NCI-H146 treated with DMSO at 0.1 percent for 48 hours (cell line): Measurements from ENCODE around the gene PWWP2A.
"Not testable (repeated sequence)": the region's sequence is repeated elsewhere in the genome, so short reads cannot be mapped to it uniquely, and the experiment has no call there.

ENCODE experiments used
- DNase-seq: peaks from one replicate; lab custom pipeline; 2025; ENCODE audit not compliant: unreplicated experiment; lab: John Stamatoyannopoulos, UW

PWWP2A gene

GRCh38 chr5:160081495-160081894 lies 37.8 kb downstream of the PWWP2A start:
- DNase-seq: no peak

DNA sequence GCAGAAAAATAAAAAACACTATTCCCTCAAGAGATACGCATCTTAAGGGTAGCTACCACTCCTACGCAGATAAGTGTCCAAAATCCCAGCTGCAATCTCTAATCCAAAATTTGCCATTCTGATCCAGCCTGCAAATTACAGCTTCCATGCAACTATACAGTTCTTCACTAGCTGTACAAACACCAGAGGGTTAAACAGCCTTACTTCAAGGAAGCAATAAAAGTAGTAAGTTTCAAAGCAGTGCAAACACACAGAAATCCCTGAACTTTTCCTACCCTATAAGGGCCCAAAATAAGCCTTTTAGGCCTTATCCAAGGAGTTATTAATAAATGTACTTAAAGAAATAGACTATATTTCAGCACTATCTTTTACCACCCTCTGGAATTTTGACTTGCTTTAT lies 39.5 kb downstream of the PWWP2A start:
- DNase-seq: no peak

GRCh38 chr5:160076997-160077396 lies 42.3 kb downstream of the PWWP2A start:
- DNase-seq: no peak

GRCh38 chr5:160075073-160075472 lies 44.2 kb downstream of the PWWP2A start:
- no peak for DNase-seq

DNA sequence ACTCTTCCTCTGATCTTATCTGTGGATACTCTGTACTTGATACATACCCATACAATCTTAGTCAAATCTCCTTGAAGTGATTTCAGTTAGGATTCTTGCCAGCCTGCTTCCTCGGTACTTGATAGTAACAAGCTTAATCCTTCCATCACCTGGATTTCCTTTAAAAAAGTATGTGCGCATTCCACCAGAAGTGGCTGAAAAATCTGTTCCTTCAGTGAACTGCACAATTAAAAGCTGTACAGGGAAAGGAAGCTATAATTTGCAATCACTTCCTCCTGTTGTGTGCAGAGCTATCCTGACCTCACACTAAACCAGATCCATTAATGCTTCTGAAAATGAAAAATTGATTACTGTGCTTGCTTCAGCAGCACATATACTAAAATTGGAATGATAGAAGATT lies 47.3 kb downstream of the PWWP2A start:
- DNase-seq: no peak

- DNase-seq: no peak
Measured at GRCh38 chr5:160071516-160071915, 47.7 kb downstream of the PWWP2A start.

GRCh38 chr5:160069120-160069519 lies 50.1 kb downstream of the PWWP2A start:
- DNase-seq: not testable (repeated sequence)

GRCh38 chr5:160064995-160065614 lies 54.1 kb downstream of the PWWP2A start:
- DNase-seq: no peak

GRCh38 chr5:160064417-160064810 lies 54.8 kb downstream of the PWWP2A start:
- no peak for DNase-seq

GRCh38 chr5:160061770-160062169 lies 57.5 kb downstream of the PWWP2A start:
- no peak for DNase-seq

GRCh38 chr5:160060001-160060400 lies 59.2 kb downstream of the PWWP2A start:
- DNase-seq: no peak

DNA sequence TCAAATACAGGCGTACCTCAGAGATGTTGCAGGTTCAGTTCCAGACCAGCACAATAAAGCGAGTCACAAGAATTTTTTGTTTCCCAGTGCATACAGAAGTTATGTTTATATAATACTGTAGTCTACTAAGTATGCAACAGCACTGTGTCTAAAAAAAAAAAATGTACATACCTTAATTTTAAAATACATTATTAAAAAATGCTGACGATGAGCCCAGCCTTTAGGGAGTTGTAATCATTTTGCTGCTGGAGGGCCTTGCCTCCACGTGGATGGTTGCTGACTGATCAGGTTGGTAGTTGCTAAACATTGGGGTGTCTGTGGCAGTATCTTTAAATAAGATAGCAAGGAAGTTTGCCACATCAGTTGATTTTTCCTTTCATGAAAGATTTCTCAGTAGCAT lies 62.0 kb downstream of the PWWP2A start:
- DNase-seq: no peak

- DNase-seq: no peak
Measured at GRCh38 chr5:160054831-160055230, 64.4 kb downstream of the PWWP2A start.

GRCh38 chr5:160054047-160054446 lies 65.2 kb downstream of the PWWP2A start:
- DNase-seq: no peak

DNA sequence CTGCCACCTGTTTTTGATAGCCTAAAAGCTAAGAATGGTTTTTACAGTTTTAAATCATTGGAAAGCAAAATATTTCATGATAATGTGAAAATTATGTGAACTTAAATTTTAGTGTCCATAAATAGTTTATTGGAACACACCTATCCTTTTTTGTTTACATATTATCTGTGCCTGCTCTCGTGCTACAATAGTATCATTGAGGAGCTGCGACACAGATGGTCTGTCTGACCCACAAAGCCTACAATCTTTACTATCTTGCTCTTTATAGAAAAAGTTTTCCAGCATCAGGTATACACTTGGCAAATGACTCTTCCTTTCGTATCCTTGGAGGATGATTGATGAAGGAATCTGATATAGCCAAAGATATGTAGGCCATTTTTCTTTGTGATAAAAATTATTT lies 70.2 kb downstream of the PWWP2A start:
- DNase-seq: no peak

DNA sequence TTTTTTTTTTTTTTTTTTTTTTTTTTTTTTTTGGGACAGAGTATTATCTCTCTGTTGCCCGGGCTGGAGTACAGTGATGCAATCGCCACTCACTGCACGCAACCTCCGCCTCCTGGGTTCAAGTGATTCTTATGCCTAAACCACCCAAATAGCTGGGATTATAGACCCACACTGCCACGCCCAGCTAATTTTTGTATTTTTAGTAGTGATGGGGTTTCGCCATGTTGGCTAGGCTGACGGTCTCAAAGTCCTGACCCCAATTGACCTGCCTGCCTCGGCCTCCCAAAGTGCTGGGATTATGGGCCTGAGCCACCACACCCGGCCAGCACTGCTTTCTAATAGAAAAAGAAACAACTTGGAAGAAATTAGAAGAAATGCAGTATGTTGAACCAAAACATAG lies 71.1 kb downstream of the PWWP2A start:
- DNase-seq: no peak

DNA sequence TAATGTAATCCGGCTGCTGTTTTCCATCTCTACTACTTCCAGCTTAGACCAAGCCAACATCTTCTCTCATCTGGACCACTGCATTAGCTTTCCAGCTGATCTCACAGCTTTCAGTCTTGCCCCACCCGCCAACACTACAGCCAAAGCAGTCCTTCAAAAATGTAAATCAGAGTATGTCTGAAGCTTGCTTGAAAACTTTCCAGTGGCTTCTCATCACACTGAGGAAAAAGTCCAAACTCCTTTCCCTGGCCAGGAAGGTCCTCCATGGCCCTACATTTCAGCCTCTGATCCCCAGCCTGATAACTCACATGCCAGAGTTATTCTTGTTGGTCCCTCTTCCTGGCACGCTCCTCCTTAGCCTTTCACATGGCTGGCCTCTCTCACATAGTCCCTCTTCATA lies 71.8 kb downstream of the PWWP2A start:
- DNase-seq: no peak

DNA sequence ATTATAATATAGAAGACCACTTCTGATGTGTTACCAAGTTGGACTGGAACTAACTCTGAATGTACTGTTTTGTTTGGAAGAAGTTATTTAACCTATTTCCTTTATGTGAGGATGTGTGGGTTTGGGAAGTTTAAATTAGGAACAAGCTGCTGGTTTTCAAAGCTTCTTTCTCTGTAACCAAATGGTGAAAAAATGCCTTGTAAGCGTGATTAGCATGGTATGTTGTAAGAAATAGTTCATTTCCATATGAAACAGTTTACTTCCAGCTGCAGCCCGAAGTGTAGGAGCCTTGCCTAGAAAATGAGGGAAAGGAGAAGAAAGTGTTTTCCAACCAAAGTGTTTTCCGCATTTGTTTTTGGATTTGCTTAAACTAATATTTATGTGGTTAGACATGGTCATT lies 74.3 kb downstream of the PWWP2A start:
- DNase-seq: no peak

- DNase-seq: no peak
Measured at GRCh38 chr5:160044391-160044804, 74.9 kb downstream of the PWWP2A start.

GRCh38 chr5:160042671-160043070 lies 76.6 kb downstream of the PWWP2A start:
- no peak for DNase-seq
